Panc1 (cell line): ENCODE measurements around the gene HTT. TPM values are rescaled to one million over a fixed set of nuclear protein-coding genes. Genes with fewer than 3 reads are reported as not detected.
A peak's percentile ranks its signal among the peaks of the same experiment; 100 is the strongest.

Experiments used
- ATAC-seq: fragments of 200-7000 bp; cut with Tn5 transposase; 2 replicates; pipeline ENCODE4 v1.9.1; 2020; ENCODE audit warnings: mild to moderate bottlenecking, moderate library complexity
- BruUV-seq: library from RNA; stranded (reverse); fragments of 400-500 nt; replicated peaks from 2 replicates; lab custom pipeline; 2021; lab: Mats Ljungman, UMichigan
- CTCF ChIA-PET: fragments of 300-600 bp; sonication (Branson Sonifier 250); formaldehyde crosslinking; loops from one replicate; lab custom pipeline; 2022; ENCODE audit warnings: antibody characterized with exemption; lab: Charles Lee
- POLR2A ChIA-PET: fragments of 300-600 bp; sonication (Branson Sonifier 250); formaldehyde crosslinking; loops from one replicate; lab custom pipeline; 2022; ENCODE audit warnings: antibody characterized with exemption; lab: Charles Lee
- DNase-seq: peaks from one replicate; pipeline ENCODE4 v3.0.0-alpha.2; 2010; ENCODE audit warnings: low read depth, low spot score
- H3K27ac ChIP-seq: 2 replicates; pipeline ENCODE4 v1.5.1; 2011; ENCODE audit warnings: mild to moderate bottlenecking, low read length, inconsistent platforms
- H3K27me3 ChIP-seq: fragments of 200-500 bp; sonication (Bioruptor generic); 2 replicates; pipeline ENCODE4 v1.6.0; 2014; ENCODE audit warnings: low read length, inconsistent platforms; ENCODE audit not compliant: control insufficient read depth, insufficient read depth
- H3K36me3 ChIP-seq: fragments of 200-500 bp; sonication (Bioruptor generic); 2 replicates; pipeline ENCODE4 v1.5.1; 2014; ENCODE audit warnings: inconsistent platforms, mild to moderate bottlenecking, low read length, moderate library complexity; ENCODE audit not compliant: control insufficient read depth, insufficient read depth
- H3K4me1 ChIP-seq: 2 replicates; pipeline ENCODE4 v1.5.1; 2011; ENCODE audit warnings: inconsistent platforms, mild to moderate bottlenecking, low read length, moderate library complexity; ENCODE audit not compliant: control insufficient read depth, insufficient read depth
- H3K4me3 ChIP-seq, 2 experiments: 2 replicates each; pipeline ENCODE4 v1.5.1; 2011 to 2012; ENCODE audit warnings: low read depth in 2 of 2, low read length in 2 of 2, mild to moderate bottlenecking in 2 of 2, inconsistent platforms in 1 of 2, moderate library complexity in 1 of 2
- H3K9me3 ChIP-seq: fragments of 200-500 bp; sonication (Bioruptor generic); 2 replicates; pipeline ENCODE4 v1.5.1; 2014; ENCODE audit warnings: low read depth, mild to moderate bottlenecking, inconsistent platforms, low read length, moderate library complexity; ENCODE audit not compliant: control insufficient read depth, insufficient read depth
- CTCF ChIP-seq: fragments of 450-650 bp; IDR thresholded peaks from 2 replicates; pipeline ENCODE4 v1.5.1; 2017; ENCODE audit warnings: mild to moderate bottlenecking
- POLR2AphosphoS5 ChIP-seq: IDR thresholded peaks from 2 replicates; pipeline ENCODE4 v1.6.1; 2012; ENCODE audit warnings: mild to moderate bottlenecking, low read depth, low read length, moderate library complexity
- REST ChIP-seq, 2 experiments: IDR thresholded peaks; 2 replicates each; pipeline ENCODE4 v1.6.1; 2011 to 2012; ENCODE audit warnings: low read depth in 2 of 2, control low read depth in 1 of 2, low read length in 1 of 2, mild to moderate bottlenecking in 1 of 2, moderate library complexity in 1 of 2; ENCODE audit not compliant: insufficient read depth in 1 of 2
- SIN3A ChIP-seq: IDR thresholded peaks from 2 replicates; pipeline ENCODE4 v1.6.1; 2012; ENCODE audit warnings: low read depth, mild to moderate bottlenecking, low read length, moderate library complexity, borderline replicate concordance; ENCODE audit not compliant: insufficient read depth
- TCF7L2 ChIP-seq: IDR thresholded peaks from 2 replicates; pipeline ENCODE4 v1.6.1; 2011; ENCODE audit warnings: mild to moderate bottlenecking, low read depth, low read length, inconsistent platforms
- in situ Hi-C: cut with HindIII; loops from 2 replicates; pipeline ENCODE4 v1.10.0; 2016; ENCODE audit warnings: low sequenced_read_pairs, low pct_unique_long_range_greater_than_20kb
- intact Hi-C: fragments of 100-400 bp; cut with micrococcal nuclease; formaldehyde crosslinking; loops from one replicate; pipeline ENCODE4 v1.10.0; 2022; ENCODE audit not compliant: unreplicated experiment
- total RNA-seq: library from RNA; stranded (reverse); gene quantifications from one replicate; pipeline ENCODE4 v1.2.1, GENCODE V29; 2021; ENCODE audit not compliant: unreplicated experiment

HTT gene
- total RNA-seq, 1 experiment from 2014 or later, result 24.7 TPM

DNA sequence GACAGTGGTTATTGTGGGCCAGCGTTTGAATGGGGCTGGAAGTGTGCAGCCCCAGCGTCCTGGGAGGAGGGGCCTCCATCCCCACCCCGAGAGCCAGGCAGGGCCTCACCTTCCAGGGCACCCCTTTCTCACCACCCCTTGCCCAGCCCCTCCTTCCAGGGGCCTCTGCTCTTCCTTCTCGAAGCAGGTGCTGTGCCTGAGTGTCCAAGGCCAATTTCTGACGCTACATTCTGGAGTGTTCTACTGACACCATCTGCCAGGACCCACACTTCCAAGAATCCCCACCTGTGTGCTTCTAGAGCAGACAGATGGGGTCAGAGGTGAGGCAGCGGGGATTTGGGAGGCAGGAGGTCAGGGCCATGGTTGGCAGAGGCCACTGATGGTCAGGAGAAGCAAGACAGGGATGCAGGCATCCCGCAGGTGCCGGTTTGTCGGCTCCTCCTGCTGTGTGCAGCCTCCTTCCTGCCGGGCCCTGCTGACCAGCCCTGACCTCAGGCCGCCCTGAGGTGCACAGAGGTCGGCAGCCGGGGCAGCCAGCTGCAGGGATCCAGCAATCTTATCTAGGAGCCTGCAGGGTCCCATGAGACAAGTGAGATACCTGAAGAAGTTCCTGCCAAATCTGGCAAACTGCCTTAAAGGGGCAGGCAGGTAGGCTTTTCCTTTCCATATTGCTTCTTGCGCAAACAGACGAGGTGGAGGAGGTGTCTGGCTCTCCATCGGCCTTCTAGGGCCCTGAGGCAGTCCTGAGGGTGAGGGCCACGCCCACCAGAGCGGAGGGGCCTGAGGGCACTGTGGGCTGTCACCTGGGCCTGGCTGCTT, 193.3 kb downstream of the HTT start:
- no peak overlapping the region for H3K4me3 ChIP-seq
- ATAC-seq (no peak), DNase-seq (no peak)
- no peak overlapping the region for H3K27ac ChIP-seq
- CTCF ChIA-PET, result no interaction called here
- H3K9me3 ChIP-seq, result no peaks in the 10 kb centered on the region
- intact Hi-C loops (no loop called here), in situ Hi-C loops (no loop called here)
- BruUV-seq, result no TSS peak
- POLR2A ChIA-PET, result no interaction called here
- no peaks in the 10 kb centered on the region for H3K27me3 ChIP-seq
- H3K36me3 ChIP-seq, result no peaks in the 10 kb centered on the region
- TF ChIP-seq TCF7L2 (no peak), POLR2AphosphoS5 (no peak), SIN3A (no peak), REST (IDR thresholded peaks at IDR 0.05; ENCODE audit: insufficient read depth in 1 of 2, low read depth in 2 of 2, low read length in 1 of 2) (no peak), CTCF (no peak)
- no peaks in the 10 kb centered on the region for H3K4me1 ChIP-seq

GRCh38 chr4:3268395-3269104, 194.1 kb downstream of the HTT start:
- BruUV-seq, result no TSS peak
- TF ChIP-seq SIN3A (no peak), CTCF (no peak), POLR2AphosphoS5 (no peak), TCF7L2 (no peak), REST (IDR thresholded peaks at IDR 0.05; ENCODE audit: insufficient read depth in 1 of 2, low read depth in 2 of 2, low read length in 1 of 2) (no peak)
- DNase-seq (no peak), ATAC-seq (peak; percentile 49)
- in situ Hi-C loops, result no loop called here
- H3K4me3 ChIP-seq, result no peak overlapping the region
- intact Hi-C loops, result no loop called here
- no peaks in the 10 kb centered on the region for H3K4me1 ChIP-seq
- H3K27me3 ChIP-seq, result no peaks in the 10 kb centered on the region
- POLR2A ChIA-PET, result no interaction called here
- CTCF ChIA-PET, result no interaction called here
- no peaks in the 10 kb centered on the region for H3K9me3 ChIP-seq
- H3K36me3 ChIP-seq, result no peaks in the 10 kb centered on the region
- no peak overlapping the region for H3K27ac ChIP-seq
